HG02610 (cell line): ENCODE data around the gene NTN3.

ENCODE experiments used
- ATAC-seq: cut with Tn5 transposase; IDR thresholded peaks from one replicate; pipeline ENCODE4 v1.9.1; 2021; ENCODE audit warnings: mild to moderate bottlenecking, moderate library complexity; ENCODE audit not compliant: unreplicated experiment

The NTN3 gene

DNA sequence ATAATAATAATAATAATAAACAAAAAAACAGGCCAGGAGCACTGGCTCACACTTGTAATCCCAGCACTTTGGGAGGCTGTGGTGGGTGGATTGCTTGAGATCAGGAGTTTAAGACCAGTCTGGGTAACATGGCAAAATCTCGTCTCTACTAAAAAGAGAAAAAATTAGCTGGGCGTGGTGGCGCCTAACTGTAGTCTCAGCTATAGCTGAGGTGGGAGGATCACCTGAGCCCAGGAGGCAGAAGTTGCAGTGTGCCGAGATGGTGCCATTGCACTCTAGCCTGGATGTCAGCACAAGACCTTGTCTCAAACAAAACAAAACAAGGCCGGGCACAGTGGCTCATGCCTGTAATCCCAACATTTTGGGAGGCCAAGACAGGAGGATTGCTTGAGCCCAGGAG is 23.9 kb downstream of the NTN3 start:
- no peak for ATAC-seq

GRCh38 chr16:2496223-2497115 is 25.4 kb downstream of the NTN3 start:
- no peak for ATAC-seq

DNA sequence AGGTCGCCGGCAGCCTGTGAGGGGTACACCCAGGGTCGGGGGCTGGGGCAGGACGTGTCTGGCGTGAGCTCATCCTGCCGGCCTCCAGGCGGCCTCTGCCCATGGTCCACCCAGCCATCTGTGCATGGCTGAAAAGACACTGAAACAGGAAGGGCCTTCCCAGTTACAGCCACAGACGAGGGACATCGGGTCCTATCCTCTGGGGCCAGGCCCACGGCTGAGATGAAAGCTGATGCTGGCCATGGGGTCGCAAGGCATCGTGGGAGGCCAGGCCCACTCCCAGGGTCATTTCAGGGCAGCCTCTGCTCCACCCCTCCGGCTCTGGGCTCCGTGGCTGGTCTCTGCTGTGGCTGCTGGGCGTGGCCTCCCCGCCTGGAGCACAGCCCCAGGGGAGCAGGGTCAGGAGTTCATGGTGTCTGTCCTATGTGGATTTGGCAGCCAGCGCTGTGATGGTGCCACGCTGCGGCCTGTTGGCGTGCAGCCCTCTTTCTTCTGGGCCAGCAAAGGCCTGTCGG is 26.1 kb downstream of the NTN3 start:
- no peak for ATAC-seq

GRCh38 chr16:2497695-2498484 is 26.8 kb downstream of the NTN3 start:
- no peak for ATAC-seq

DNA sequence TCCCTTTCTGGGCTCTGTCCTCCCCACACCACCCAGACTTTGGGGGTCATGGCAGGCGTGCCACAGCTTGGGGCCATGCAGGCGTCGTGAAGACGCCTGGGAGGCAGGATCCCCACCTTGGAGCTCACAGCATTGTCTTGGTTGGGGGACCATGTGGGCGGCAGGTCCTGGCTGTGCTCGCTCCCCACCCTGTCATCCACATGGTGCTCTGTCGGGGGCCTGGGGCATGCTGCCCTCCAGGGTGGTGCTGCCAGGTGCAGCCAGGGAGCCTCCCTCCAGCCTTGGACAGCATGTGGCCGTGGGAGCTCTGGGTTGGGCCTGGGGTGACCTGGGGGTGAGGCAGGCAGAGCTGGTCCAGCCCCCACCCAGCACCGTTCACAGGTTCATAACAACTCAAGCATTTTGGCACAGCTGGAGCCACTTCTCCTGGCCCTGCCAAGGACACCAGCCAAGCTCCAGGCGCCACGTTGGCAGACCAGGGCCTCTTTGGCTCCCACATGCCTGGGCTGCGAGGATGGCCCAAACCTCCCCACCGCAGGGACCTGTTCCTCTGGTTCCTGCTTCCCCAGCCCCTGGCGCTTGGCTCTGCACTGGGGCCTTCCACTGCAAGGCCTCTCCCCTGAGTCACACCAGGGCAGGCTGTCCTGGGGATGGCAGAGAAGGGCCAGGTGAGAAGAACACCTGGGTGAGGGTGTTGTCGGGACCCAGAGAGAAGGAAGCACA is 27.6 kb downstream of the NTN3 start:
- ATAC-seq = no peak

GRCh38 chr16:2499454-2499853 is 28.4 kb downstream of the NTN3 start:
- ATAC-seq = no peak

DNA sequence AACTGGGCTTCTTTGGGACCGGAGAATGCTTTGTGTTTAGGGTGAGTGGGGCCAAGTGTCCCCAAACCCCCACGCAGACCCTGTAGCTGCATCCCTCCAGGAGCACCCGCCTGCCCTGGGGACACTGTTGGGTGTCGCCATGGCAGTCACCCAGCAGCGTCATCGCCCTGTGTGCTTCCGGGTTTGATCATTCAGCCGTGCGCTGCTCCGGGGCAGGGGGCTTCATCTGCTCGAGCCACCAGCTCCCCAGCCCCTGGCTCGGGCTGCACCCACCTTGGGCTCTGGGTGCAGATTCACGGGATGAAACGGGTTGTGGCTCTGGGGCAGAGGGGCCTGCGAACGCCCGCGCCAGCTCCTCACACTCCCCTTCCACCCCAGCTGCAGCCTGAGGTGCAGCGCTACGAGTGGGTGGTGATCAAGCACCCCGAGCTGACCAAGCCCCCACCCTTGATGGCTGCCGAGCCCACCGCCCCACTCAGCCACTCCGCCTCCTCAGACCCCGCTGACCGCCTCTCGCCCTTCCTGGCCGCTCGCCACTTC is 28.9 kb downstream of the NTN3 start:
- ATAC-seq = no peak

GRCh38 chr16:2500430-2500917 is 29.4 kb downstream of the NTN3 start:
- ATAC-seq = no peak

GRCh38 chr16:2500918-2501750 is 30.0 kb downstream of the NTN3 start:
- no peak for ATAC-seq

GRCh38 chr16:2501946-2502895 is 31.1 kb downstream of the NTN3 start:
- ATAC-seq = no peak

- no peak for ATAC-seq
Observed at GRCh38 chr16:2505695-2506094, 34.6 kb downstream of the NTN3 start.

GRCh38 chr16:2507052-2507659 is 36.1 kb downstream of the NTN3 start:
- no peak for ATAC-seq

DNA sequence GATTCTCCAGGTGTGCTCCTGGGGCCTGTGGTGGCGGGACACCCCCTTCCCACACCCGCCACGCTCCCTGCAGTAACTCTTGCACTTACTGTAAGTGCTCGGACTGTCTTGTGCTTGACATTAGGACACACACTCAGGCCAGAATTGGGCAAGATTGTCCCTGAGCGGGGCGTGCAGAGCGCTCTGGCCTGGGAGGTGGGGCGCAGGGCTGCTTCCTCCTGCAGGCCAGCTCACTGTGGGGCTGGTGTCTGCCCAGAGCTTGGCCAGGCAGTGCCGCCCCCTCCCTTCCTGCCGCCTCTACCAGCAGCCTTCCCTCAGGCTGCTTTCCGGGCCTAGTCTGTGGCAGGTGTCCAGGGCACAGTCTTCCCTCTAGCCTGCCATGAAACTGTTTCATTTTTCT is 36.6 kb downstream of the NTN3 start:
- no peak for ATAC-seq

DNA sequence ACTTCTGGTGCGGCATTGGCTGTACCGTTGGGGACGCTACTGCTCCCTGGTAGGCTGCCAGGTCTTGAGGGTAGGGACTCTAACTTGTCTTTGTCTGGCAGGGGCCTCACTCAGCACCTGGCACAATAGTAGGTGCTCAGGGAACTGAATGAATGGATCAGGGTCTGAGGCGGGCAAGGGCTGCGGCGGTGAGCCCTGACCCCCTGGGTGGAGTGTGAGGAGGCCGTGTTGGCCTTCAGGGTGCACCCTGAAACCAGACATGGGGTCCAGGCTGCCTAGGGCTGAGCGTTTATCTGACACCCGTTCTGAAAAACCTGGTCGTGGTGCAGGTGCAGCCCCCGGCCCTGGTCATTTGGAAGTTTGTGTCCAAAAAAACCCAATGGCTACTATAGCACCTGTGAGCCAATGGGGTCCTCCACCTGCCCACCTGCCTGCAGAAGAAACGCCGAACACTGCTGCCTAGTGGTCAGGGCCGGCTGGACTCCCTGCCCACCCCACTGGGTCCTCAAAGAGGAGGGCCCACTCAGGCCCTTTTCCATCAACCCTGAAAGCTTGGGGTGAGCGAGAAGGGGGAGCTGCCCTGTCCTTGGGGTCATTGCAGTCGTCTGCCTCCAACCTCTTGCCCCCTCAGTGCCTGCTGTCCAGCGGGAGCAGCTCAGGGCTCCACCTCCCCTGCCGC is 37.8 kb downstream of the NTN3 start:
- no peak for ATAC-seq

DNA sequence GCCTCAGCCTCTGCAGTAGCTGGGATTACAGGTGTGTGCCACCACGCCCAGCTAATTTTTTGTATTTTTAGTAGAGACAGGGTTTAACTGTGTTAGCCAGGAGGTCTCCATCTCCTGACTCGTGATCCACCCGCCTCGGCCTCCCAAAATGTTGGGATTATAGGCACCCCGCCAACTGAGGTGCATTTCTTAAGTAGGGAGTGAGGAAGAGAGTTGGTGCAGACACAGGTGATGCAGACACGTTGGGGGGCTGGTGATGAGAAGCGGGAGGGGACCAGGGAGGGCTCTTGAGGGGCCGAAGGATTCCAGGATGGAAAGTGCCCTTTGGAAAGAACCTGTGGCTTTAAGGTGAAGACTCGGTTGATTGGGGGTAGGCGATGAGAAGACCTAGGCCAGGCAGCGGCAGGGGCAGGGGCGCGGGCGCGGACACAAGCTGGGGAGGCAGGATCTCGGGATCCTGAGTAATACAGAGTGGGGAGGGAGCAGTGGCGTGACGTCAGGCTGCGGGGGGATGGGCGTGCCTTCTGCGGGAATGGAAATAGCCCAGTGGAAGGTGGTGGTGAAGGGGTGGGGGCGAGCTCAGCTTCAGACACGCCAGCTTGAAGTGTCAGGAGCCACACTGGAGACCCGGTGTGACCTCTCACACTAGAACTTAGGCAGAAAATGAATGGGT is 40.2 kb downstream of the NTN3 start:
- ATAC-seq = no peak

- no peak for ATAC-seq
Observed at GRCh38 chr16:2511996-2512734, 41.1 kb downstream of the NTN3 start.
